CD14-positive monocyte (primary cell): ENCODE data around the gene MEMO1. TPM values are rescaled to one million over a fixed set of nuclear protein-coding genes. Genes with fewer than 3 reads are reported as not detected.
A peak's percentile ranks its signal among the peaks of the same experiment; 100 is the strongest.

Experiments used
- DNase-seq, 3 donors: peaks; one replicate each; pipeline ENCODE4 v3.0.0-alpha.2; 2011 to 2022
- H2AFZ ChIP-seq: 2 replicates; pipeline ENCODE4 v1.6.0; 2012; ENCODE audit warnings: mild to moderate bottlenecking, low read depth, low read length, inconsistent platforms; ENCODE audit not compliant: insufficient read depth, poor library complexity, severe bottlenecking
- H3K27ac ChIP-seq, 2 donors: 1 replicate in 1 of 2; 2 replicates in 1 of 2; pipeline ENCODE4 v1.5.1; 2012 to 2013; ENCODE audit warnings: low read length in 2 of 2, control low read depth in 1 of 2, inconsistent platforms in 1 of 2, low read depth in 1 of 2, mild to moderate bottlenecking in 1 of 2
- H3K27me3 ChIP-seq, 2 donors: one replicate each; pipeline versions ENCODE4 v1.6.0 to v1.6.1; 2011 to 2013; ENCODE audit warnings: low read length in 2 of 2; ENCODE audit not compliant: control insufficient read depth in 2 of 2, insufficient read depth in 2 of 2
- H3K36me3 ChIP-seq, 2 donors: replicated peaks in 1 of 2; 1 replicate in 1 of 2; 2 replicates in 1 of 2; pipeline versions ENCODE4 v1.5.1 to v1.6.1; 2012 to 2013; ENCODE audit warnings: low read length in 2 of 2, control low read depth in 1 of 2, inconsistent platforms in 1 of 2, mild to moderate bottlenecking in 1 of 2; ENCODE audit not compliant: insufficient read depth in 2 of 2, control insufficient read depth in 1 of 2
- H3K4me1 ChIP-seq, 2 donors: 1 replicate in 1 of 2; 2 replicates in 1 of 2; pipeline versions ENCODE4 v1.5.1 to v1.6.1; 2012 to 2013; ENCODE audit warnings: low read length in 2 of 2, control low read depth in 1 of 2, inconsistent platforms in 1 of 2, mild to moderate bottlenecking in 1 of 2, moderate library complexity in 1 of 2; ENCODE audit not compliant: insufficient read depth in 2 of 2, control insufficient read depth in 1 of 2
- H3K4me2 ChIP-seq: replicated peaks from 2 replicates; pipeline ENCODE3; 2012; ENCODE audit warnings: low read length, moderate library complexity, mild to moderate bottlenecking; ENCODE audit not compliant: poor library complexity, severe bottlenecking; ENCODE audit errors: extremely low read depth
- H3K4me3 ChIP-seq, 3 experiments: fragments of 200-600 bp in 1 of 3; sonication (generic) in 1 of 3; replicated peaks in 1 of 3; 1 replicate in 2 of 3; 2 replicates in 1 of 3; pipeline ENCODE4 v1.5.1; 2011 to 2013; ENCODE audit warnings: low read length in 3 of 3, mild to moderate bottlenecking in 3 of 3, control low read depth in 2 of 3, low read depth in 2 of 3, inconsistent platforms in 1 of 3, moderate library complexity in 1 of 3
- H3K79me2 ChIP-seq: 2 replicates; pipeline ENCODE4 v1.6.0; 2012; ENCODE audit warnings: mild to moderate bottlenecking, control low read depth, inconsistent platforms, low read length, moderate library complexity; ENCODE audit not compliant: insufficient read depth
- H3K9ac ChIP-seq: 2 replicates; pipeline ENCODE4 v1.6.0; 2017; ENCODE audit warnings: low read length, mild to moderate bottlenecking; ENCODE audit not compliant: insufficient read depth, poor library complexity, severe bottlenecking
- H3K9me3 ChIP-seq, 2 donors: replicated peaks in 1 of 2; 1 replicate in 1 of 2; 2 replicates in 1 of 2; pipeline versions ENCODE4 v1.5.1 to v1.6.1; 2012 to 2013; ENCODE audit warnings: low read length in 2 of 2, control low read depth in 1 of 2; ENCODE audit not compliant: control insufficient read depth in 1 of 2, insufficient read depth in 1 of 2
- H4K20me1 ChIP-seq: 2 replicates; pipeline ENCODE4 v1.6.0; 2012; ENCODE audit warnings: mild to moderate bottlenecking, low read length, control low read depth, moderate library complexity; ENCODE audit not compliant: insufficient read depth
- H3K27ac Mint-ChIP-seq, 7 donors: one replicate each; pipeline ENCODE4 v1.8.0; 2020; ENCODE audit warnings: mild to moderate bottlenecking in 7 of 7, mixed read lengths in 7 of 7, moderate library complexity in 6 of 7, inconsistent platforms in 2 of 7
- H3K27me3 Mint-ChIP-seq, 3 donors: one replicate each; pipeline ENCODE4 v1.8.0; 2021 to 2022; ENCODE audit warnings: low read depth in 3 of 3, mild to moderate bottlenecking in 3 of 3, mixed read lengths in 3 of 3, moderate library complexity in 3 of 3, inconsistent platforms in 1 of 3
- H3K36me3 Mint-ChIP-seq, 2 donors: one replicate each; pipeline ENCODE4 v1.8.0; 2020; ENCODE audit warnings: mixed read lengths in 2 of 2, inconsistent platforms in 1 of 2, mild to moderate bottlenecking in 1 of 2
- H3K4me1 Mint-ChIP-seq: one replicate; pipeline ENCODE4 v1.8.0; 2020; ENCODE audit warnings: mild to moderate bottlenecking, mixed read lengths
- H3K4me3 Mint-ChIP-seq, 2 donors: one replicate each; pipeline ENCODE4 v1.8.0; 2020; ENCODE audit warnings: mild to moderate bottlenecking in 2 of 2, mixed read lengths in 2 of 2, moderate library complexity in 1 of 2
- H3K9me3 Mint-ChIP-seq, 7 donors: one replicate each; pipeline ENCODE4 v1.8.0; 2020 to 2022; ENCODE audit warnings: mixed read lengths in 7 of 7, mild to moderate bottlenecking in 6 of 7, moderate library complexity in 6 of 7, inconsistent platforms in 2 of 7
- CTCF ChIP-seq: fragments of 200-600 bp; IDR thresholded peaks from one replicate; pipeline ENCODE4 v1.8.0; 2022; ENCODE audit warnings: antibody characterized with exemption, mild to moderate bottlenecking
- WGBS: methylation state at CpG from one replicate; pipeline ENCODE4 v1.1.5; 2013; ENCODE audit warnings: missing lambda C conversion rate; ENCODE audit not compliant: insufficient coverage; 5-methylcytosine and 5-hydroxymethylcytosine counted together
- intact Hi-C, 2 donors: fragments of 100-400 bp; cut with micrococcal nuclease; formaldehyde crosslinking; loops; one replicate each; pipeline versions ENCODE4 v1.15.0 to v1.15.1; 2023
- polyA plus RNA-seq, 3 donors: library from polyadenylated mRNA; depleted of rRNA in 1 of 3; unstranded in 2 of 3; stranded (reverse) in 1 of 3; fragments of 300-500 nt in 2 of 3; fragments of >200 nt in 1 of 3; fragmentation: Illumina TruSeq in 2 of 3; gene quantifications; 1 replicate in 2 of 3; 2 replicates in 1 of 3; pipeline ENCODE4 v1.2.3, GENCODE V29; 2012 to 2021

The MEMO1 gene
- polyA plus RNA-seq, 3 donors, result 49.5 to 63.7 (median 57.0) TPM

DNA sequence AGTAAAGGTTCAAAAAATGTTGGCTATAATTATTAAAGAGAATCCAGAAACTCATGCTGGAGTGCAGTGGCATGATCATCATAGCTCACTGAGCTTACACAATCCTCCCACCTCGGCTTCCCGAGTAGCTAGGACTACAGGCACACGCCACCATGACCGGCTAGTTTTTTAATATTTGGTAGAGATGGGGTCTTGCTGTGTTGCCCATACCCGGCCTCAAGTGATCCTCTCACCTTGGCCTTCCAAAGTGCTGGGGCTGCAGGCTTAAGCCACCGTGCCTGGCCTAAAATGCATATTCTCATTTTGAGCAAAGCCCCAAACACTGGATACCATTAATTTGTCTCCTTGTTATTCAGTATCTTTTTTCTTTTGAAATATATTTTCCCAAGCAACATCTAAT is 32.4 kb downstream of the MEMO1 start:
- H3K27me3 Mint-ChIP-seq, result no peaks in the 10 kb centered on the region
- H3K9me3 Mint-ChIP-seq, result peaks cover 0 to 4% (median 0%) of the 10 kb centered on the region in 7 donors
- H3K9me3 ChIP-seq, result no peaks in the 10 kb centered on the region
- H3K36me3 ChIP-seq, result no peaks in the 10 kb centered on the region
- WGBS, result 100% methylated on average over 1 of the region's 6 CpGs
- no peak for TF ChIP-seq CTCF
- peaks cover 4 to 14% of the 10 kb centered on the region in 2 donors for H3K36me3 Mint-ChIP-seq
- no peak overlapping the region for H3K4me3 Mint-ChIP-seq
- no peak overlapping the region for H3K4me2 ChIP-seq
- peak overlapping the region in 3 of 7 donors; percentile 9 to 58 (median 37) for H3K27ac Mint-ChIP-seq
- H2AFZ ChIP-seq, result no peak overlapping the region
- intact Hi-C loops, result no loop called here
- peaks cover 39% of the 10 kb centered on the region for H3K4me1 Mint-ChIP-seq
- H3K27ac ChIP-seq, result peak overlapping the region in 1 of 2 donors; percentile 31
- no peak overlapping the region for H3K9ac ChIP-seq
- DNase-seq, result no peak
- no peak overlapping the region for H3K4me3 ChIP-seq
- H3K4me1 ChIP-seq, result peaks cover 3 to 7% of the 10 kb centered on the region in 2 donors
- no peaks in the 10 kb centered on the region for H3K27me3 ChIP-seq
- peaks cover 92% of the 10 kb centered on the region for H4K20me1 ChIP-seq
- peaks cover 100% of the 10 kb centered on the region for H3K79me2 ChIP-seq

GRCh38 chr2:31973665-31974064 is 37.1 kb downstream of the MEMO1 start:
- H3K36me3 ChIP-seq, result peaks cover 0 to 5% of the 10 kb centered on the region in 2 donors
- H4K20me1 ChIP-seq, result peaks cover 91% of the 10 kb centered on the region
- no peak overlapping the region for H3K4me3 Mint-ChIP-seq
- peak overlapping the region in 1 of 7 donors; percentile 87 for H3K27ac Mint-ChIP-seq
- H3K4me1 Mint-ChIP-seq, result peaks cover 23% of the 10 kb centered on the region
- H3K79me2 ChIP-seq, result peaks cover 99% of the 10 kb centered on the region
- no peaks in the 10 kb centered on the region for H3K27me3 ChIP-seq
- no peak overlapping the region for H3K4me2 ChIP-seq
- H3K27me3 Mint-ChIP-seq, result no peaks in the 10 kb centered on the region
- H2AFZ ChIP-seq, result no peak overlapping the region
- intact Hi-C loops, result no loop called here
- H3K36me3 Mint-ChIP-seq, result peaks cover 5 to 24% of the 10 kb centered on the region in 2 donors
- no peak for DNase-seq
- H3K9me3 ChIP-seq, result no peaks in the 10 kb centered on the region
- H3K4me3 ChIP-seq, result no peak overlapping the region
- TF ChIP-seq CTCF, result no peak
- H3K27ac ChIP-seq, result no peak overlapping the region
- no peaks in the 10 kb centered on the region for H3K4me1 ChIP-seq
- H3K9ac ChIP-seq, result no peak overlapping the region
- H3K9me3 Mint-ChIP-seq, result peaks cover 0 to 3% (median 0%) of the 10 kb centered on the region in 7 donors
